Panc1 (cell line): ENCODE results near the gene LZTS2.

Experiments
- CTCF ChIP-seq: fragments of 450-650 bp; IDR thresholded peaks from 2 replicates; pipeline ENCODE4 v1.5.1; 2017; ENCODE audit warnings: mild to moderate bottlenecking
- POLR2AphosphoS5 ChIP-seq: IDR thresholded peaks from 2 replicates; pipeline ENCODE4 v1.6.1; 2012; ENCODE audit warnings: mild to moderate bottlenecking, low read depth, low read length, moderate library complexity
- REST ChIP-seq, 2 experiments: IDR thresholded peaks; 2 replicates each; pipeline ENCODE4 v1.6.1; 2011 to 2012; ENCODE audit warnings: low read depth in 2 of 2, control low read depth in 1 of 2, low read length in 1 of 2, mild to moderate bottlenecking in 1 of 2, moderate library complexity in 1 of 2; ENCODE audit not compliant: insufficient read depth in 1 of 2
- TCF7L2 ChIP-seq: IDR thresholded peaks from 2 replicates; pipeline ENCODE4 v1.6.1; 2011; ENCODE audit warnings: mild to moderate bottlenecking, low read depth, low read length, inconsistent platforms

- TF ChIP-seq REST (IDR thresholded peaks at IDR 0.05; ENCODE audit: insufficient read depth in 1 of 2, low read depth in 2 of 2, low read length in 1 of 2) (no peak), CTCF (no peak), TCF7L2 (no peak), POLR2AphosphoS5 (no peak)
These were observed 4.4 kb upstream of the LZTS2 start for GRCh38 chr10:100995181-100995580.
